CD4-positive, alpha-beta memory T cell (primary cell): Measurements from ENCODE around the gene YLPM1. TPM values are rescaled to one million over a fixed set of nuclear protein-coding genes. Genes with fewer than 3 reads are reported as not detected.
A peak's percentile ranks its signal among the peaks of the same experiment; 100 is the strongest.

Source experiments
- CTCF ChIA-PET: fragments of 350-600 bp; sonication (Branson Sonifier 250); formaldehyde crosslinking; loops from one replicate; lab custom pipeline; 2021; ENCODE audit warnings: inconsistent platforms; ENCODE audit not compliant: partially characterized antibody; lab: Charles Lee
- POLR2A ChIA-PET: fragments of 350-600 bp; sonication (Branson Sonifier 250); formaldehyde crosslinking; loops from one replicate; lab custom pipeline; 2021; ENCODE audit not compliant: partially characterized antibody; lab: Charles Lee
- DNase-seq, 5 donors: peaks; one replicate each; pipeline versions ENCODE4 v3.0.0 to v3.0.0-alpha.2; 2020 to 2022; ENCODE audit warnings: mixed read lengths in 1 of 5
- H3K27ac ChIP-seq: one replicate; pipeline ENCODE4 v1.7.0; 2013; ENCODE audit warnings: low read depth, low read length
- H3K27me3 ChIP-seq: 2 replicates; pipeline ENCODE4 v1.7.0; 2013; ENCODE audit warnings: mild to moderate bottlenecking, low read length, moderate library complexity; ENCODE audit not compliant: insufficient read depth
- H3K36me3 ChIP-seq: 2 replicates; pipeline ENCODE4 v1.7.0; 2013; ENCODE audit warnings: mild to moderate bottlenecking, low read length, moderate library complexity; ENCODE audit not compliant: insufficient read depth
- H3K4me1 ChIP-seq: 2 replicates; pipeline ENCODE4 v1.7.0; 2013; ENCODE audit warnings: mild to moderate bottlenecking, low read length, moderate library complexity; ENCODE audit not compliant: insufficient read depth
- H3K4me3 ChIP-seq, 2 donors: one replicate each; pipeline ENCODE4 v1.7.0; 2013; ENCODE audit warnings: low read length in 2 of 2, mild to moderate bottlenecking in 1 of 2
- H3K9me3 ChIP-seq, 2 donors: one replicate each; pipeline ENCODE4 v1.7.0; 2013; ENCODE audit warnings: low read length in 2 of 2, control low read depth in 1 of 2; ENCODE audit not compliant: control insufficient read depth in 1 of 2
- H3K27ac Mint-ChIP-seq, 7 donors: one replicate each; pipeline ENCODE4 v1.8.0; 2020 to 2021; ENCODE audit warnings: mixed read lengths in 7 of 7, mild to moderate bottlenecking in 6 of 7, inconsistent platforms in 3 of 7, moderate library complexity in 3 of 7
- H3K27me3 Mint-ChIP-seq, 2 donors: one replicate each; pipeline ENCODE4 v1.8.0; 2020 to 2021; ENCODE audit warnings: mixed read lengths in 2 of 2
- H3K36me3 Mint-ChIP-seq, 2 donors: one replicate each; pipeline ENCODE4 v1.8.0; 2020 to 2021; ENCODE audit warnings: mixed read lengths in 2 of 2, inconsistent platforms in 1 of 2, mild to moderate bottlenecking in 1 of 2
- H3K4me1 Mint-ChIP-seq, 4 donors: one replicate each; pipeline ENCODE4 v1.8.0; 2020 to 2021; ENCODE audit warnings: mixed read lengths in 4 of 4, mild to moderate bottlenecking in 1 of 4
- H3K4me3 Mint-ChIP-seq, 8 donors: one replicate each; pipeline ENCODE4 v1.8.0; 2020 to 2021; ENCODE audit warnings: mixed read lengths in 8 of 8, mild to moderate bottlenecking in 7 of 8, moderate library complexity in 6 of 8, inconsistent platforms in 3 of 8
- H3K9me3 Mint-ChIP-seq, 8 donors: one replicate each; pipeline ENCODE4 v1.8.0; 2020 to 2021; ENCODE audit warnings: mixed read lengths in 8 of 8, mild to moderate bottlenecking in 5 of 8, inconsistent platforms in 3 of 8, moderate library complexity in 1 of 8
- intact Hi-C: fragments of 100-400 bp; cut with micrococcal nuclease; formaldehyde crosslinking; loops from one replicate; pipeline ENCODE4 v1.15.1; 2023
- polyA plus RNA-seq, 2 donors: library from polyadenylated mRNA; unstranded; fragments of 300-500 nt; fragmentation: Illumina TruSeq; gene quantifications; one replicate each; pipeline ENCODE4 v1.2.3, GENCODE V29; 2021
- total RNA-seq, 2 experiments: library from RNA; stranded (reverse); gene quantifications; one replicate each; pipeline ENCODE4 v1.2.3, GENCODE V29; 2021

Gene YLPM1
- total and polyA plus RNA-seq, 4 experiments from 2014 or later = 2.5 to 90.3 (median 52.3) TPM

- no peaks in the 10 kb centered on the region for H3K27me3 ChIP-seq
- no peak overlapping the region for H3K27ac ChIP-seq
- H3K4me1 Mint-ChIP-seq = peaks cover 0 to 4% (median 1%) of the 10 kb centered on the region in 4 donors
- intact Hi-C loops = no loop called here
- no peaks in the 10 kb centered on the region for H3K4me1 ChIP-seq
- H3K27me3 Mint-ChIP-seq = no peaks in the 10 kb centered on the region
- H3K9me3 Mint-ChIP-seq = peaks cover 0 to 1% (median 0%) of the 10 kb centered on the region in 8 donors
- no peak overlapping the region for H3K4me3 ChIP-seq
- H3K36me3 ChIP-seq = peaks cover 41% of the 10 kb centered on the region
- ChIA-PET POLR2A (no interaction called here), CTCF (no interaction called here)
- no peak overlapping the region for H3K4me3 Mint-ChIP-seq
- peaks cover 35 to 71% of the 10 kb centered on the region in 2 donors for H3K36me3 Mint-ChIP-seq
- H3K27ac Mint-ChIP-seq = no peak overlapping the region
- no peak for DNase-seq
- no peaks in the 10 kb centered on the region for H3K9me3 ChIP-seq
These were observed 61.9 kb downstream of the YLPM1 start for GRCh38 chr14:74824997-74825396.

- Mint-ChIP-seq H3K4me3 (no peak overlapping the region), H3K27ac (peak overlapping the region in 2 of 7 donors; percentile 37 to 68), H3K4me1 (peaks cover 0 to 4% (median 1%) of the 10 kb centered on the region in 4 donors), H3K27me3 (no peaks in the 10 kb centered on the region), H3K9me3 (peaks cover 0 to 2% (median 0%) of the 10 kb centered on the region in 8 donors), H3K36me3 (peaks cover 31 to 71% of the 10 kb centered on the region in 2 donors)
- DNase-seq = no peak
- Histone ChIP-seq H3K4me3 (no peak overlapping the region), H3K36me3 (peaks cover 36% of the 10 kb centered on the region), H3K27me3 (no peaks in the 10 kb centered on the region), H3K27ac (no peak overlapping the region), H3K9me3 (no peaks in the 10 kb centered on the region), H3K4me1 (no peaks in the 10 kb centered on the region)
- POLR2A ChIA-PET = no interaction called here
- intact Hi-C loops = no loop called here
- CTCF ChIA-PET = no interaction called here
These were observed 63.5 kb downstream of the YLPM1 start for GRCh38 chr14:74826574-74826973.

- Histone ChIP-seq H3K27me3 (no peaks in the 10 kb centered on the region), H3K4me3 (no peak overlapping the region), H3K4me1 (peaks cover under 1% of the 10 kb centered on the region), H3K36me3 (peaks cover 26% of the 10 kb centered on the region), H3K27ac (no peak overlapping the region), H3K9me3 (no peaks in the 10 kb centered on the region)
- intact Hi-C loops = no loop called here
- Mint-ChIP-seq H3K27me3 (no peaks in the 10 kb centered on the region), H3K4me3 (no peak overlapping the region), H3K9me3 (peaks cover 0 to 2% (median 0%) of the 10 kb centered on the region in 8 donors), H3K4me1 (peaks cover under 1 to 7% (median 2%) of the 10 kb centered on the region in 4 donors), H3K27ac (peak overlapping the region in 3 of 7 donors; percentile 0 to 42 (median 19)), H3K36me3 (peaks cover 31 to 57% of the 10 kb centered on the region in 2 donors)
- POLR2A ChIA-PET = interaction anchor here (1.4 kb wide), 1 partner anchor 11 kb away, joined by 4 read pairs; no protein-coding TSS in a partner anchor
- CTCF ChIA-PET = no interaction called here
- DNase-seq = no peak
These were observed 66.1 kb downstream of the YLPM1 start for GRCh38 chr14:74829251-74829650.

DNA sequence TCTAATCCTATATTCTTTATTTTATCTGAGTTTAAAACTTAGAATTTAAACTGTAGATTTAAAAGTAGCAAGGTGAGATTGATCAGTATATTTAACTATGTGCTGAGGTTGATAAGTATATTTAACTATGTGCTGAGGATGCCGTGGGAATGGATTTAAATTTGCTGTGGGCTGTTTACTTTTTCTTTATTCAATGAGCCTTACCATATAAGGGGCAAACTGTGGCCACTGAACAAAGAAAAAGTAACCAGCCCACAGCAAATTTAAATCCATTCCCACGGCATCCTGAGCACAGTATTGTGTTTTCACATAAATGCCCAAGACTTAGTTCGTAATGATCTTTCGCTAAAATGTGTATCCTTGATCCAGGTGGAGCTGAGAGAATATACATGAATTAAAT, 69.7 kb downstream of the YLPM1 start:
- Histone ChIP-seq H3K27me3 (no peaks in the 10 kb centered on the region), H3K36me3 (peaks cover 23% of the 10 kb centered on the region), H3K9me3 (no peaks in the 10 kb centered on the region), H3K4me1 (peaks cover 36% of the 10 kb centered on the region), H3K4me3 (no peak overlapping the region), H3K27ac (no peak overlapping the region)
- Mint-ChIP-seq H3K4me3 (no peak overlapping the region), H3K36me3 (peaks cover 21 to 46% of the 10 kb centered on the region in 2 donors), H3K27ac (no peak overlapping the region), H3K4me1 (peaks cover 27 to 43% (median 32%) of the 10 kb centered on the region in 4 donors), H3K27me3 (no peaks in the 10 kb centered on the region), H3K9me3 (peaks cover 0 to 2% (median 0%) of the 10 kb centered on the region in 8 donors)
- ChIA-PET CTCF (interaction anchor here (1.2 to 1.5 kb wide), 2 partner anchors 10 to 29 kb away, joined by 3 read pairs; no protein-coding TSS in a partner anchor), POLR2A (no interaction called here)
- intact Hi-C loops = no loop called here
- DNase-seq = no peak

DNA sequence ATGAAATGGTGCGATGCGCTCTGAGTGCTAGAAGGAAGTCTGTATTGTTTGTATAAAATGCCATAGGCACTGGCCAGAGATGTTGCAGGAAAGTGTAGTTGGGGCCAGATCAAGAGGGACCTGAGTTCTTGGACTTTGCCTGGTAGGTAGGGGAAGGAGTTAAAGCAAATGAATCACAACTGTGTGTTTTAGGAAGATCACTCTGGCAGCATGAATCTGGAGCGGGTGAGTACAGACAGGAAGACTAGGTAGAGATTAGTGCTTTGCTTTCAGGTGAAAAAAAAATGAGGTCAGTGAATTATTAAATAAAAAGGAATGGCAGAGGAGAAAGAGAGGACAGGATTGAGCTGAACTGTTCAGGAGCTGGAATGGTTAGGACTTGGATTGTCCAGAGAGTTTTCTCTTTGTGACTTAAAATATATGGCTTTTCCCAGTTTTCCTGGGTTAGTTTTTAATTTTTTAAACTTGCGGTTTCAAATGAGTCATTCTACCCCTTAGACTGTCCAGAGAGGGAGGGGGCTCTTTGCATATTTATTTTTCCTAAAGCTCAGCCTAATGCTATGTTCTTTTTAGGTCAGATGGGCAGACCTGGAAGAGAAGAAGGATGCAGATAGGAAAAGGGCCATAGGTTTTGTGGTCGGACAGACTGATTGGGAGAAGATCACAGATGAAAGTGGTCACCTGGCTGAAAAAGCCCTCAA, 71.7 kb downstream of the YLPM1 start:
- Histone ChIP-seq H3K27me3 (no peaks in the 10 kb centered on the region), H3K27ac (no peak overlapping the region), H3K4me1 (peaks cover 55% of the 10 kb centered on the region), H3K4me3 (no peak overlapping the region), H3K9me3 (no peaks in the 10 kb centered on the region), H3K36me3 (peaks cover 11% of the 10 kb centered on the region)
- Mint-ChIP-seq H3K36me3 (peaks cover 9 to 31% of the 10 kb centered on the region in 2 donors), H3K4me1 (peaks cover 37 to 60% (median 44%) of the 10 kb centered on the region in 4 donors), H3K9me3 (peaks cover 0 to 2% (median 0%) of the 10 kb centered on the region in 8 donors), H3K27me3 (no peaks in the 10 kb centered on the region), H3K4me3 (peak overlapping the region in 5 of 8 donors; percentile 4 to 49 (median 7)), H3K27ac (peak overlapping the region; percentile 69 to 96 (median 83))
- DNase-seq = no peak
- intact Hi-C loops = no loop called here
- POLR2A ChIA-PET = interaction anchor here (1.0 kb wide), 1 partner anchor 25 kb away, joined by 3 read pairs; no protein-coding TSS in a partner anchor
- CTCF ChIA-PET = interaction anchor here (0.6 to 1.6 kb wide), 2 partner anchors 72 to 73 kb away, joined by 3 to 4 read pairs; no protein-coding TSS in a partner anchor

DNA sequence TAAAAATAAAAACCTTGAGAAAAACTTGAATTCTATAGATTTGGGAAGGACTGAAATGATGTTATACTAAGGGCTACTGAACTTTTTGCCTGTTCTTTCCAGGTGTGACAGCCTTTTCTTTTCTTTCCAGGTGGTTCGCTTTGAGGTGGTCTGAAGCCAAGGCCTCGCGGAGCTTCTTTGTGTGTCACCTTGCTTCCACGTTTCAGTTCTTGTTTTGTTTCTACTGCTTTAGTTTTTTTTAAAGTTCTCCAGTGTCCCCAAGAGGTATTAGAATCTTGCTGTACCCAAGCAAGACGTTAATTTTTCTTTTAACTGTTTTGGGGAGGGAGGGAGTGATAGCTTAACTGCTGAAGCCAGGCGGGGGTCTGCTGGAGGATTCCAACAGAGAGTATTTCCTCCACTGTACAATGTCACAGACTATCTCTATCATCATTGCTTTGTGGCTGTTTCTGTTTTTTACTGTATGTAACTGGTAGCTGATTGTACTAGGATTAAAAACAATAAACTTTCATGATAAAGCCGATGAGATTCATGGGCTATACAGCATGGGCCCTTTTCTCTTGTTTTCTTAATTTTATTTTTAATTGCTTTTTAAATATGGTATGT, 72.6 kb downstream of the YLPM1 start:
- POLR2A ChIA-PET = interaction anchor here (0.8 to 1.7 kb wide), 5 partner anchors 12 to 72 kb away, joined by 3 to 9 read pairs (median 3); partner anchors contain the start of gene YLPM1
- H3K4me3 ChIP-seq = no peak overlapping the region
- peaks cover 64% of the 10 kb centered on the region for H3K4me1 ChIP-seq
- no peaks in the 10 kb centered on the region for H3K9me3 ChIP-seq
- Mint-ChIP-seq H3K27ac (peak overlapping the region; percentile 67 to 99 (median 96)), H3K9me3 (no peaks in the 10 kb centered on the region), H3K4me1 (peaks cover 42 to 69% (median 50%) of the 10 kb centered on the region in 4 donors), H3K36me3 (peaks cover 0 to 22% of the 10 kb centered on the region in 2 donors), H3K27me3 (no peaks in the 10 kb centered on the region), H3K4me3 (peak overlapping the region in 3 of 8 donors; percentile 10 to 68 (median 11))
- intact Hi-C loops = no loop called here
- DNase-seq = no peak
- CTCF ChIA-PET = interaction anchor here (0.6 to 5.2 kb wide), 5 partner anchors 12 to 73 kb away, joined by 3 to 39 read pairs (median 4); no protein-coding TSS in a partner anchor
- H3K27me3 ChIP-seq = no peaks in the 10 kb centered on the region
- H3K27ac ChIP-seq = peak overlapping the region; percentile 65
- H3K36me3 ChIP-seq = peaks cover 2% of the 10 kb centered on the region
